Stimulated activated CD8-positive, alpha-beta memory T cell treated with anti-CD3 and anti-CD28 coated beads, Interleukin-2, amount 100 ng/mL, for 48 hours (primary cell): Measurements from ENCODE around the gene JAK1.
A peak's percentile ranks its signal among the peaks of the same experiment; 100 is the strongest.

ENCODE experiments used
- DNase-seq, 2 donors: peaks; one replicate each; pipeline ENCODE4 v3.0.0-alpha.2; 2020; ENCODE audit warnings: low read depth in 2 of 2

JAK1 gene

DNA sequence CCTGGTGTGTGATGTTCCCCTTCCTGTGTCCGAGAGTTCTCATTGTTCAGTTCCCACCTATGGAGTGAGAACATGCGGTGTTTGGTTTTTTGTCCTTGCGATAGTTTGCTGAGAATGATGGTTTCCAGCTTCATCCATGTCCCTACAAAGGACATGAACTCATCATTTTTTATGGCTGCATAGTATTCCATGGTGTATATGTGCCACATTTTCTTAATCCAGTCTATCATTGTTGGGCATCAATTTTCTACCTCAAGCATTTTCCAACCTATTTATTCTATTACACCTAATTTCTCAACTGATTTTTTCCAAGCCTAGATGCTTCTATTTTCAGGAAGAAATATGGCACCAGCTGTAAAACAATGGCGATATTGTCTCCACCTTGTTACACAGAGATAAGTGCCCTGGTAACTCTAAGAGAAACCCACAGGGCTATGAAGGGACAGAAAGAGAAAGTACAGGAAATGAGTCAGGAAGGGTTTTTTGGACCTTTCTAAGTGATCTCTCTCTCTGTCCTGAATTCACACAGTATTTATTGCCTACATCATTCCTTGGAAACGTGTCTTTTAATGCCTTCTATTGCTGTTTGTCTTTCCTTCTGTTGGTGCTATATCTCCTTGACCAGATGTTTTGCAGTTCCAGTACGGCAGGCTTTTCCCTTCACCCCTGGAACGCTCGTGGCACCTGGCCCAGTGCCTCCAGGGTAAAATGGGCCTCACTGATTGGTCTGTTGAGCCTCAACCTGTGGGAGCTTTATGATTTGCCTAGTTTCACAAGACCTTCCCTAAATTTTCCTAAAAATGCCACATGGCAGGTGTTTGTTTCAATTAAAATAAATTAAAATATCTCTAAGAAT, 14.6 kb upstream of the JAK1 start:
- DNase-seq, result no peak

DNA sequence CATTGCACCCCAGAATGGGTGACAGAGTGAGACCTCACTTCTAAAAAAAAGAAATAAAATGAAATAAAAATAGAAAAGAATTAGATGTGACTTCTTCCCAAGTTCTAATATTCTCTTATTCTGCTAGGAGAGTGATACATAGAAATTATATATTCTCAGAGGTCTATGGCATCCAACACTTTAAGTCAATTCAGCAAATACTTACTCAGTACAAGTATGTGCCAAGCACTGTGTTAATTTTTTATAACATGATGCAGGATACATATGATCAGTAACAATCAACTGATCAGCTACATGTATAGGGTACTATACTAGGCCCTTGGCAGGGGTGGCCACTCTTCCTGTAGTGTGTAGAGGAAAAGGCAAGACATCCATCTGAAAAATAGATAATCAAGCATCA, 13.0 kb upstream of the JAK1 start:
- no peak for DNase-seq

DNA sequence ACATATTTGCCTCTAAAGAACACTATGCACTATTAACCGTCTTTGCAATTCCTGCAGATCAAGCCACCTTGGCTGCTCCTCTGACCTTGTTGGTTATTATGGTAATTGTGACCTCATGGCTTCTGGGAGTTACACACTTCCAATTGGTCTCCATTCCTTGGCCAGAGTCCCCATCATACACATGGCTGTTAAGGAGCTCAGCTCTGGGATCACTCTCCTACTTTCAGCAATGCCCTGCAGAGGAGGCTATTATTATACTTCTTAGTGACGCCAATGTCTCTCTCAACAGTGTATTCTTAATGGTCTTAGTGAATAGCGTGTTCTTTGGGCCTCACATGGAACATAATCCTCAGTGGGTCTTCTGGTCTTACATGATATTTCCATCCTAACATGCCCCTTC, 10.0 kb upstream of the JAK1 start:
- no peak for DNase-seq

DNA sequence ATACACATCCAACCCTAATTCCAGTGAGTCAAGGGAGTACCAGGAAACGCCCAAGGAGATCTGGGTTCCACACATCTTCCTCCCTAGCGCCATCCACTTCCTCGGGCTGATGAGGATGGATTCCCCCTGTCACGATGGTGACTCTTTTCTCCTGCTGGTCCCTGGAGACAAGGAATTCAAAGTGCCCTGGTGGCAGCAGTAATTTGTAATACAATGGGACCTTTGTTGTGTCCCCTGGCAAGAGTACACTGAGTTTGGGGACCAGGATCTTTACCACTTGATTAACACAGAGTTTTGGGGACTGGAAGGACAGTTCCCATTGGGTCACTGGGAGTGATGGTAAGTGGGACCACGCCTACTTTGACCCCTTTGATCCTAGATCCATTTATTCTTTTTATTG, 9.4 kb upstream of the JAK1 start:
- DNase-seq, result no peak

DNA sequence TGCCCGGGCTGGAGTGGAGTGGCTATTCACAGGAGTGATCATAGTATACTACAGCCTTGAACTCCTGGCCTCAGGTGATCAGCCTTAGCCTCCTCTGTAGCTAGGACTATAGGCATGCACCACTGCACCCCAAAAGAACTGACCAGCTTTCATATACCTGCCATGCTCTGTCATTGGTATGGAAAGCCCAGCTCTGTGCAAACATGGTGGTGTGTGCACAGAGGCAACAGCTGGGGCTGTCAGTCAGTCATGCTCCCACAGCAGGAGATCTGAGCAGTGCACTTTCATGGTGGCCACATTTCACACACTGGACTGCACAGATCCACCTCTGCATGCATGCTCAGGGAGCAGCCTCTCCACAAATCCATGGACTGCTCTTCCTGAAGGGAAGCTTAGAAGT, 8.8 kb upstream of the JAK1 start:
- DNase-seq, result no peak

DNA sequence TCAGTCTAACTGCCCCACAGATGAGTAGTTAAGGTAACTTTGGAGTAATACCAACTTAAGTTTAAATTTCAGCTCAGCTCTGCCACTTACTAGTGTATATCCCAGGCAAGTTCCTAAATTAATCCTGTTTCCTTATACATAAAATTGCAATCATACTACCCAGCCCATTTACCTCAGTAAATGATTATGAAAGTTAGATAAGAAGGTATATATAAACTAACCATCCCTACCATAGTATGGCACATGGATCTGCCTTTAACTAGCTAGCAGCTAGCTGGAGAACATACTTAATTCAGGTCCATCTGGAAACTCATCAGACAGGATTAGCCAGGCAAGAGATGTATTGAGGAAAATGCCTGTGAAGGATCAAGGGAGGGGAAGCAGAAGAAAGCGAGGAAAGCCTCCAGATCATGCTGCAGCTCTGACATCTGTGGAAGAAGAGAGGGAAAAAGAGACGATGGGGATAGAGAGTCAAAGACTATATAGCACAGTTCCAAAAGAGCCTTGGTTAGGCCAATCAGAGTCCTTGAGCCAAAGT, 8.0 kb upstream of the JAK1 start:
- DNase-seq, result no peak

DNA sequence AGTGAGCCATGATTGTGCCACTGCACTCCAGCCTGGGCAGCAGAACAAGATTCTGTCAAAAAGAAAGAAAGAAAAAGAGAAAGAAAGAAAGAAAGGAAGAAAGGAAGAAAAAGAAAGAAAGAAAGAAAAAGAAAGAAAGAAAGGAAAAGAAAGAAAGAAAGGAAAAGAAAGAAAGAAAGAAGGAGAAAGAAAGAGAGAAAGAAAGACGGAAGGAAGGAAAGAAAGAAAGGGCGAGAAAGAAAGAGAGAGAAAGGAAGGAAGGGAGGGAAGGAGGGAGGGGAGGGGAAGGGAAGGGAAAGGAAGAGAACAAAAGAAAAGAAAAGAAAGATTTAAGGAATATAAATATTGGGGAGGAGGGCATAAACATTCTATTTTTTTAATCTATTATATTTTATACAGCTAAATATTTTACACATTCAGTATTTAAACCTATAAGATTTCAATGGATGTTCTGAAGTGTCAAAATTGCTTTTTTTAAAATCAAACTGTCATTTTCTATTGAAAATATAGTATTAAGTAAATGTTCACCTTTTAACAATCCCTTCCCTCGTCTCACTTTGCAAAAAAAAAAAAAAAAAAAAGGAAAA, 6.8 kb upstream of the JAK1 start:
- DNase-seq, result no peak

DNA sequence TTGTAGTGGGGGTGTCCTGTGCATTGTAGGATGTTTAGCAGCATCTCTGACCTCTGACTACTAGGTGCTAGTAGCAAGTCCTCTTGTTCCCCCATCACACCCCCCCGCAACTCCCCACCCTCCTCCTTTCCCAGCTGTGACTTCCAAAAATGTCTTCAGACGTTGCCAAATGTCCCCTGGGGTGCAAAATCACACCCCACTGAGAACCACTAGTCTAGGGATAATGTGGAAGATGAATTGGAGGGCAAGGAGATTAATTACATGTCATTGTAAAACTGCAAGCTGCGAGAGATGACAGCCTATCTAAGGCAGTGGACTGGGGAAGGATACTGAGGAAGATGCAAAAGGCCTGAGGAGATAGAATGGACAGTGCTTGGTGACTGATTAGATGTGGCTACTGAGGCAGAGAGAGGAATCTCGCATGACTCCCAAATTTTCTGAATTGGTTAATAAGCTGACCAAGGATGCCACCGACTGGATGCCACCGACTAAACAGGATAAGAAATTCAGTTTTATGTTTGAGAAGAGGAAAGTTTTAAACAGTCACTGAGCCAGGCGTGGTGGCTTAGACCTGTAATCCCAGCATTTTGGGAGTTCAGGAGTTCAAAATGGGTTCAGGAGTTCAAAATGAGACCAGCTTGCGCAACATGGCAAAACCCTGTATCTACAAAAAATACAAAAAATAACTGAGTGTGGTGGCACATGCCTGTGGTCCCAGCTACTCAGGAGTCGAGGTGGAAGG, 3.1 kb upstream of the JAK1 start:
- DNase-seq, result no peak

DNA sequence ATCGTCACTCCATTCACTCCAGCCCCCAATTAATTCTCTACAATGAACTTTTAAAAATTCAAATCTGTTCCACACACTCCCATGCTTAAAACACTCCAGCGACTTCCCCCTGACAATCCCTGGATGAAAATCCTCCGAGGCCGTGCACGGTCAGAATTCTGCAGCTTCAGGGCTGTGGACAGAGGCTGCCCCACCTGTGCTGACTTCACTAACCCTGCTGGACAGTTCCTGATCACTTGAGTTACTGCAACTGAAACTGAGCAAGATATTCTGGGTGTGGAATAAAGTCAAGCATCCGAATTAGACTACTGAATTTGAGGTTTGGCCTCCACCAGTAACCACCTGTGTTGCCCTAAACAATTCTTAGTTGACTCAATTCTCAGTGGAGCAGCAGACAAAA, 1.0 kb upstream of the JAK1 start:
- DNase-seq, result no peak

DNA sequence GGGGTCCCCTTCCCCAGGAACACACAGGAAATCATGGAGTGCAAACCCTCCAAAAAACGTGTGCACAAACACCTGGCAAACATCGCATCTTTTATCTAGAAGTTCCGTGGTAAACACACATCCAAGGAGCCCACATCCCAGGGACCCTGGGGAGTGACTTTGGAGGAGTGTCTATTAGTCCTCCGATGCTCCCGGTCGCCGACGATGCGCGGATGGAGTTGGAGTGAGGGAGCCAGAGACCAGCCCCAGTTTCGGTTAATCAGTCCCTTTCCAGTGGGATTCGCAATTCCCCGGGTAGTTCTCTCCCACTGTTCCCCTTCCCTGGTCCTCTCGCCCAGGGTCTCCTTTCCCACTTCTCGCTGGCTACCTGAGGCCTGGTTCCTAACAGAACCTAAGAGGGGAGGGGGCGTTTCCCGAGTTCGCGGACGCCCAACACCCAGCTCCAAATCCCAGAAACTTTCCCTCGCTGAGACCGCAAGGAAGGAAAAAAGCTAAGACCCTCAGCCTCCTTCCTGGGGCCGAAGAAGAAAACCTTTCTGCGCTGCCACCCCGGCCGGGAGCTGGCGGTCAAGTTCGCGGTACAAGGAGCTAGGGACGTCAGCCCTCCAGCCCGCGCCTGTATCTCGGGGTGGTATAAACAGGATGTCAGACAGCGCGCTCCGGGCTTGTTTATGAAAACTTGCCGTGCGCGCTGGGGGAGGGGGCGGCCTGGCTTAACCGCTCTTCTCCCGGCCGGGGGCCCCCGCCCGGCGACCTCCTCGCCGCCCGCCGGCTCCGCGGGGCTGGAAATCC, 787 bp downstream of the JAK1 start:
- DNase-seq, result peak; percentile 50 to 54

DNA sequence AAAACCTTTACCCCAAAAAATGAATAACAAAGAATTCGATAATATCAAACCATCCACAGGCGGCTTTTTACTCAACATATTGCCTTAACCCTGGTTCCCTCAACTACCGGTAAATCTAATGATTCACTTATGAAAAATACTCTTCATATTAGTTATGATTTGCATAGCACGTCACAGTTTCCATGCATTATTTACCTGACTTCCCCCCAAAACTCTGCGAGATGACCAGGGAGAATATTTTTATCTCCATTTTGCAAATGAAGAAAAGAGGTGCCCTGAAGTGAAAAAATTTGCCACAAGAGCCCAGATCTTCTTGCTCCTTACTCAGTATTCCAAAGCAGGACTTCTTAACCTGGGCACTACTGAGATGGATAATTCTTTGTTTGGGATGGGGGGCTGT, 2.9 kb downstream of the JAK1 start:
- DNase-seq, result no peak

DNA sequence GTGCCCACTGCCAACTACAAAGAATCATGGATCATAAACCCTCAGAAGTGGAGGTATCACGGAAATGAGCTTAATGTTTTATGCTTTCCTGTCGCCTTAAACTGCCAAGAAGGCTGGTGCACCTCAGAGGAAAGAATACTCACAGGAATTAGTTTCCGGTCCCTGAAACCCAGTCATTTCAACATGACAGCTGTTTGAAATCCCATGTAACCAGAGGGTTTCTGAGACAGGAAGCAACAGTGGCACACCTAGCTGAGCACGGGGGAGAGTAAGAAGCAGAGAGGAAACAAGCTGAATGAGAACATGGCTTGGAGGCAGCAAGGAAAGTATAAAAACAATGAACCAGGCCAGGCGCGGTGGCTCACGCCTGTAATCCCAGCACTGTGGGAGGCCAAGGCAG, 3.9 kb downstream of the JAK1 start:
- no peak for DNase-seq

DNA sequence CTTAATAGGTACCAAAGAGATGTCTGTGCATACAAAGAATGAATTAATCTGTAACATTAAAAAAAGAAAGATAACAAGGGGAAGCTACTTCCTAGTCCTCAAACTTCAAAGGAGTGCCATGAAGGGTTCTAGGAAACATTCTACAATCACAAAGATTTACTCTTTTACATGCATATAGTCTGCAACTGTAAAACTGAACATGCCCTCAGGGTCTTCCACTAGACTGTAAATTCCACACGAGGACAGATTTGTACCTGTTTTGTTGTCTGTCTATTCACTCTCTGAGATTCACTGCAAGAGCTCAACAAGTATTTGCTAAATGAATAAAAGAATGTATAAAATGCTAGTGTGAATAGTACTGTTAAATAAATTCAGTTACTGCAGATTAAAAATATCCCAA, 4.4 kb downstream of the JAK1 start:
- no peak for DNase-seq

DNA sequence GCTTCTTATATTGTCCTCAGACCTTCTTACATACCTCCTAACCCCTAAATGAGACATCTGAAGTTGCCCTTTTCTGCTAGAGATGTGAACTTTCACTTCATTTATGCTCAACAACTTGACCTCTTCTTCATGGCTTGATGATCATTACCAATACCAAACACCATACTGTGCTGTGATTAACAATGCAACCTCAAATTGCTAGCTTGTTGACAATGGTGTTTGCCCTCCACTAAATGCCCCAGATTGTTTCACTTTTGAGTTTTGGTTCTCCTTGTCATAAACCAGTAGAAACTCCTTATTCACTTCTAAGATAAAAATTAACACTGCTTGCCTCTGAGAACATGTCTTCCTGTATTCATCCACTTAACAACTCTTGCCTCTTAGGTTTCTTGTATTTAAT, 5.6 kb downstream of the JAK1 start:
- no peak for DNase-seq

DNA sequence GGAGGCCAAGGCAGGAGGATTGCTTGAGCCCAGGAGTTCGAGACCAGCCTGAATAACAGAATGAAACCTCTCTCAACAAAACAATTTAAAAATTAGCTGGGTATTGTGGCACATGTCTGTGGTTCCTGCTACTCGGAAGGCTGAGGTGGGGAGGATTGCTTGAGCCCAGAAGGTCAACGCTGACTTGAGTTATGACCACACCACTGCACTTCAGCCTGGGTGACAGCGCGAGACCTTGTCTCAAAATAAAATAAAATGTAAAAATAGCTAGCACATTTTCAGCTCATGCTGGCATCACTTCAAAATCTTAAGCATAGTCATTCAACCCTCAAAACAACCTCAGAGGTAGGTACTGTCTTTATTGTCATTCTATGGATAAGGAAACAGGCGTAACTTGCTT, 6.4 kb downstream of the JAK1 start:
- no peak for DNase-seq

DNA sequence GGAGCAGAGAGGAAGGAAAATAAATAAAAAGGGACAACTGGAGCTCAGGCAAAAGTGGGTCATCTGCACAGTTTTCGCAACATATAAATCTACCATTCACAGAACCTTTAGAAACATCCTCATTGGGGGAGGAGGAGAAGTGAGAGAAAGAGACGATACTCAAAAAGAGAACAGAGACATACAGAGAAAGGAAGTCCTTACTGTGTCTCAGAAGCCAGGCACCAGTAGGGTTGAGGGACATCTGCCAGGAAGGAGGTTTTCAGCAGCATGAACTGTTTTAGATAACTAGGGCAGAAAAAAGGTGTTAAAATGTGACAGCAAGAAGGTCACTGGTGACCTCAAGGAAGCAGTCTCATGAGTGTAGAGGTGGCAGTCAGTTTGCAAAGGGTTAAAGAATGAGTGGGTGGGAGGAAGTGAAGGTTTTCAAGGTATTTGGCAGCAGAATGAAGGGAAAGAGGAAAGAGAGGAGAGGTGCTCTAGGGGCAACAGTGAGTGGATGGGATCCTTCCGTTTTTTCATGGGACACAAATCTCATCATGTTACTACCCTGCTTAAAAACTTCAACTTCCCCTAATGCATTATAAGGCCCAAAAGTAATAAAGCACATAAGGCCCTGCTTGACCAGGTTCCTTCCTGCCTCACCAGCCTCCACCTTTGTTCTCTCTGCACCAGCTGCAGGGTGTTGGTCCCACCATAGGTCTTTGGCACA, 9.5 kb downstream of the JAK1 start:
- DNase-seq, result no peak

DNA sequence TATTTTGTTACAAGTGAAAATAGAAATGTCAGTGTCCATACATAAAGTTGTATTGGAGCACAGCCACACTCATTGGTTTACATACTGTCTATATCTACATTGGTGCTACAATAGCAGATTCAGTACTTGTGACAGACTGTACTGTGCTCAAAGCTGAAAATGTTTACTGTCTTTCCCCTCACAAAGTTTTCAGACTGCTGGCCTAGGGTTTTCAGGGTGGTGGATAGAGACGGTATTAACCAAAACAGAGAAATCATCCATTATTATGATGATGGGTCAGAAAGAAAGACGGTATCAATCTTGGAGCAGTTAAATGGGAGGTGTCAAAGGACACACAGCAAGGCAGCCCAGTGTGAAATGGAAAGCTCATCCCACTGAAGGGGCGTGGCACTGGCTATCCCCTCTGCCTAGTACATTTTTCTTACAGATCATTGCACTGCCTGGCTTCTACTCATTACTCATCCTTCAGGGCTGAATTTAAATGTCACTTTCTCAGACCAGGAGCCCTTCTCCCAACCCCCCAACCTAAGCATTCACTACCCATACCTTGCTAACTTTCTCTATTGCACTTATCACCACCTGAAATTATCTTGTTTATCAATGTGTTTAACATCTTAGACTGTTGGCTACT, 10.2 kb downstream of the JAK1 start:
- no peak for DNase-seq

DNA sequence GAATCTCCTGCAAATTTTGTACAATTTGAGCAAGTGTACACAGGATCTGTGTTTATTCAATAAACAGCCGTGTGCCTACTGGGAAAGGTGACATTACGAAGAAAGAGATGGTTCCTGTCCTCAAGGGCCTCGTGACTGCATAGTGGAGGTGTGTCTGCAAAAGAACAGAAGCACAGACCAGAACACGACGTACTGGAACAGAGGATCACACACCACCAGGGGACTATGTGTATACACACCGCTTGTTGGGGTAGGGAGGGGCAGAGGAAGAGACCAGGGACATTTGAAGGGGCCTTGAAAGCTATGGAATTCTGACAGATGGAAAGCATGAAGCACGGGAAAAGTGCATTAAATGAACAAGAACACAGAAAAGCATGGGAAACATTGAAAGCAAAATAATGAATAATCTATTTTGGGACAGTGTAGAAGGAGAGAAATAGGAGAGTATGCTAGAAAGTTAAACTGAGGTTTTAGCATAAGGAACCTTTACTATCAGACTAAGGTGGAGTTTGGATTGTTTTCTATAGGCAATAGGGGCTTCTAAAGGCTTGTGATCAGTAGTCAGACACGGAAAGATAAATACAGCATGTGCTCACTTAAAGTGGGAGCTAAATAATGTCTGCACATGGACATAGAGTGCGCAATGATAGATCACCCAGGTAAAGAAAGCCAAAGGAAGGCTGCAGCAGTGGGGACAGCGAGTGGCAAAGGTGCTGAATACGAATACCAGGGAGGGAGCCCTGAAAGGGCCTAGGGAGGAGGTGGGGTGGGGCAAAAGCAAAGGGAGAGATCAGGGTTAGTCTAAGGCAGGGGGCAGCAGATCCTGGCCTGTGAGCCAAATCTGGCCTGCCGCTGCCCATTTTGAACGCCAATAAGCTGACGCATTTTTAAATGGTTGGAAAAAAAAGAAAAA, 11.0 kb downstream of the JAK1 start:
- DNase-seq, result no peak

DNA sequence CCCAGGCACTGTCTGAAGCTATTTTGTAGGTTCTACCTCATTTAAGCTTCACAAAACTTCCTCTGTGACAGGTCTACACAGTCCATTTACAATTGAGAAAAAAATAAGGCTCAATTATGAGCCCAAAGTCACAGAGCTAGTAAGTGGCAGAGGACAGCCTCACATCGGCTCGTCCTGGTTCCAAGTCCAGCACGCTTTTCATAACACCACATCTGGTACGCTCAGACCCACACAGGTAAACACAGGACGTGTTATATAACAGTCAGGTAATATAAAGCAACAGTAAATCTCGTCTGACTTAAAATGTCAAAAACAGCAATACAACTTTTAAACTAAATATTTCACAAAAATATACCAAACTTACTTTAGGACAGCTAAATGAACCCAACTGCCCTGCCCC, 13.1 kb downstream of the JAK1 start:
- DNase-seq, result no peak
